ENCODE data around the gene GTPBP2.
A peak's percentile ranks its signal among the peaks of the same experiment; 100 is the strongest.

The GTPBP2 gene

GRCh38 chr6:43673444-43674084 lies 44.5 kb upstream of the GTPBP2 start:
- Histone ChIP-seq H4K20me1 (ENCODE audit: insufficient read depth, low read length) (no peaks in the 10 kb centered on the region), H3K4me2 (ENCODE audit: low read depth, low read length) (no peak overlapping the region), H3K4me1 (ENCODE audit: low read length) (peaks cover 33% of the 10 kb centered on the region), H3F3A (ENCODE audit: insufficient read depth, low read length) (peaks cover 9% of the 10 kb centered on the region; the same call in 1 of the 2 replicates), H3K36me3 (replicated peaks; ENCODE audit: insufficient read depth, low read length) (no peaks in the 10 kb centered on the region), H3K27me3 (replicated peaks; ENCODE audit: insufficient read depth, low read length) (no peaks in the 10 kb centered on the region), H3K9ac (ENCODE audit: low read length) (no peak overlapping the region), H3K9me3 (replicated peaks; ENCODE audit: insufficient read depth, low read length) (no peaks in the 10 kb centered on the region), H3K79me2 (ENCODE audit: low read length) (peaks cover 13% of the 10 kb centered on the region), H3K4me3 (ENCODE audit: low read length) (no peak overlapping the region), H3K27ac (ENCODE audit: low read length) (no peak overlapping the region), H3K9me2 (replicated peaks; ENCODE audit: insufficient read depth, low read length) (no peaks in the 10 kb centered on the region), H2AFZ (ENCODE audit: low read length) (no peak overlapping the region)
- DNase-seq, result no peak
- no peak for TF ChIP-seq CTCF (IDR thresholded peaks at IDR 0.05; ENCODE audit: low read length)
- no peak for TF ChIP-seq EZH2 (optimal IDR thresholded peaks at IDR 0.05; ENCODE audit: low read depth, low read length)
- TF ChIP-seq EZH2phosphoT487 (IDR thresholded peaks at IDR 0.05; ENCODE audit: low read length), result no peak

- peaks cover 47% of the 10 kb centered on the region for H3K4me1 ChIP-seq (ENCODE audit: low read length)
- no peaks in the 10 kb centered on the region for H3K27me3 ChIP-seq (replicated peaks; ENCODE audit: insufficient read depth, low read length)
- H3K79me2 ChIP-seq (ENCODE audit: low read length), result no peaks in the 10 kb centered on the region
- H2AFZ ChIP-seq (ENCODE audit: low read length), result no peak overlapping the region
- TF ChIP-seq EZH2 (optimal IDR thresholded peaks at IDR 0.05; ENCODE audit: low read depth, low read length) (no peak), CTCF (IDR thresholded peaks at IDR 0.05; ENCODE audit: low read length) (no peak), EZH2phosphoT487 (IDR thresholded peaks at IDR 0.05; ENCODE audit: low read length) (no peak)
- H4K20me1 ChIP-seq (ENCODE audit: insufficient read depth, low read length), result no peaks in the 10 kb centered on the region
- H3K9me2 ChIP-seq (replicated peaks; ENCODE audit: insufficient read depth, low read length), result no peaks in the 10 kb centered on the region
- peaks cover 9% of the 10 kb centered on the region; the same call in 1 of the 2 replicates for H3F3A ChIP-seq (ENCODE audit: insufficient read depth, low read length)
- H3K9me3 ChIP-seq (replicated peaks; ENCODE audit: insufficient read depth, low read length), result no peaks in the 10 kb centered on the region
- H3K36me3 ChIP-seq (replicated peaks; ENCODE audit: insufficient read depth, low read length), result no peaks in the 10 kb centered on the region
- H3K4me2 ChIP-seq (ENCODE audit: low read depth, low read length), result no peak overlapping the region
- no peak overlapping the region for H3K4me3 ChIP-seq (ENCODE audit: low read length)
- H3K27ac ChIP-seq (ENCODE audit: low read length), result no peak overlapping the region
- DNase-seq, result no peak
- no peak overlapping the region for H3K9ac ChIP-seq (ENCODE audit: low read length)
Measured at GRCh38 chr6:43671801-43672690, 43.0 kb upstream of the GTPBP2 start.

GRCh38 chr6:43671011-43671800 lies 42.1 kb upstream of the GTPBP2 start:
- Histone ChIP-seq H3K9me2 (replicated peaks; ENCODE audit: insufficient read depth, low read length) (no peaks in the 10 kb centered on the region), H3K9me3 (replicated peaks; ENCODE audit: insufficient read depth, low read length) (no peaks in the 10 kb centered on the region), H3K27me3 (replicated peaks; ENCODE audit: insufficient read depth, low read length) (no peaks in the 10 kb centered on the region), H3K27ac (ENCODE audit: low read length) (peak overlapping the region; percentile 66; the same call in 1 of the 2 replicates), H3K4me1 (ENCODE audit: low read length) (peaks cover 49% of the 10 kb centered on the region), H2AFZ (ENCODE audit: low read length) (no peak overlapping the region), H3K4me3 (ENCODE audit: low read length) (no peak overlapping the region), H3K9ac (ENCODE audit: low read length) (no peak overlapping the region), H3K4me2 (ENCODE audit: low read depth, low read length) (no peak overlapping the region), H3F3A (ENCODE audit: insufficient read depth, low read length) (peaks cover 9% of the 10 kb centered on the region; the same call in 1 of the 2 replicates), H3K36me3 (replicated peaks; ENCODE audit: insufficient read depth, low read length) (no peaks in the 10 kb centered on the region), H3K79me2 (ENCODE audit: low read length) (no peaks in the 10 kb centered on the region), H4K20me1 (ENCODE audit: insufficient read depth, low read length) (no peaks in the 10 kb centered on the region)
- TF ChIP-seq CTCF (IDR thresholded peaks at IDR 0.05; ENCODE audit: low read length), result no peak
- TF ChIP-seq EZH2phosphoT487 (IDR thresholded peaks at IDR 0.05; ENCODE audit: low read length), result no peak
- TF ChIP-seq EZH2 (optimal IDR thresholded peaks at IDR 0.05; ENCODE audit: low read depth, low read length), result no peak
- DNase-seq, result no peak
